Activated naive CD8-positive, alpha-beta T cell (primary cell): Measurements from ENCODE around the gene ZIC5.

Experiments
- H3K27ac Mint-ChIP-seq: one replicate; pipeline ENCODE4 v1.8.0; 2021; ENCODE audit warnings: mixed read lengths
- H3K27me3 Mint-ChIP-seq: one replicate; pipeline ENCODE4 v1.8.0; 2021; ENCODE audit warnings: mixed read lengths
- H3K36me3 Mint-ChIP-seq: one replicate; pipeline ENCODE4 v1.8.0; 2021; ENCODE audit warnings: mixed read lengths
- H3K4me1 Mint-ChIP-seq: one replicate; pipeline ENCODE4 v1.8.0; 2021; ENCODE audit warnings: low read depth, mixed read lengths
- H3K4me3 Mint-ChIP-seq: one replicate; pipeline ENCODE4 v1.8.0; 2021; ENCODE audit warnings: mild to moderate bottlenecking, mixed read lengths
- H3K9me3 Mint-ChIP-seq: one replicate; pipeline ENCODE4 v1.8.0; 2021; ENCODE audit warnings: low read depth, mixed read lengths

Gene ZIC5

DNA sequence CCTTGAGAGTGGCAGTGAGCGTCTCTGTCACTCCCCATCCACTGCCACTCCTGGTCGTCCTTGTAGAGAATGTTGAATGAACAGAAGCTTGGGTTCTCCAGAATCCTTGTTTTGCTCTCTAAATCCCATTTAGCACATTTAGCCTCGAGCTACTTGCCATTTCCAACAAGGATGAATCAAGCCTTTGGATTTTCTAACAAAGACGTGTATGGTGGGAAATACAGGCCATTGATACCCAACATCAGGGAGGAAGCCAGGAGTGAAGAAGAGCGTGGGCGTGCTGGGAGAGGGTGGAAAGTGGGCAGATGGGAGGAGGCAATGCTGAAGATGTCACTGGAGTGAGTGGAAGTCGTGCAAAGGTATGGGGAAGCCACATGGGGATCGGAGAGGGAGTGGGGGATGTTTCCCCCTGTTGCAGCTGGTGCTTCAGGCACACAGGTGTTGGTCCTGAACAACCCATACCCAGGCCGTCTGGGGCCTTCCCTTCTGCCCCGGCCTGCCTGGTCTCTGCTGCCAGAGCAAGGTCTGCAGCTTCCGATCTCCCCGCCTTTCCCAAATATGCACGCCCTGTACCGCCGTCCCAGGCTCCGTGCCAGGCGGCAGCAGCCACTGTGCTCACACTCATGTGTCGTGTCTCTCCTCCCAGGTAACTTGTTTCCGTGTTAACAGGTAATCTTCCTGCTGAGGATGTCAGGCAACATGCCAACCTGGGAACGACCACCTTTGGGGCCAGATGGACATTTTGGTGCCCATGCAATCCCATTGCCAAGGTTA lies 48.7 kb downstream of the ZIC5 start:
- Mint-ChIP-seq H3K27ac (no peak overlapping the region), H3K4me3 (no peak overlapping the region), H3K27me3 (peaks cover 9% of the 10 kb centered on the region)

DNA sequence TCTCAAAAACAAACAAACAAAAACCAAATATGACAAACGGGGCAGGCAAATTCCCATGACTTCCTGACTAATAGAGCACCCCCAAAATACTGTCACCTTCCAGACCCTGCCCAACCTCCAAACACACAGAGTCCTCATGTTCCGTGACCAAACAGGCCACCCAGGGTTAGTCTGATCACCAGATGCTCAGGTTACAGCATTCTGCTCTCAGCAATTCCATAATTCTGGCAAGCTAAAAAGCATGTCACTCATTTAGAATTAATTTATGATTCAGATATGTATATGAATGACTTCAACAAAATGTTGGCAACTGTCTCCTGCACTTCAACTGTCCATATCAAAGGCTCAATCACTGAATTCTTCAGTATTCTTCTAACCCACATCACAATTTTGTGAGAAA lies 52.4 kb downstream of the ZIC5 start:
- Mint-ChIP-seq H3K4me1 (peaks cover 2% of the 10 kb centered on the region), H3K9me3 (no peaks in the 10 kb centered on the region), H3K27me3 (peaks cover 8% of the 10 kb centered on the region), H3K36me3 (peaks cover 2% of the 10 kb centered on the region), H3K4me3 (no peak overlapping the region), H3K27ac (no peak overlapping the region)

More for the DNA sequence above, 48.7 kb downstream of the ZIC5 start:
- peaks cover 2% of the 10 kb centered on the region for H3K36me3 Mint-ChIP-seq
- no peaks in the 10 kb centered on the region for H3K4me1 Mint-ChIP-seq
- H3K9me3 Mint-ChIP-seq, result no peaks in the 10 kb centered on the region

DNA sequence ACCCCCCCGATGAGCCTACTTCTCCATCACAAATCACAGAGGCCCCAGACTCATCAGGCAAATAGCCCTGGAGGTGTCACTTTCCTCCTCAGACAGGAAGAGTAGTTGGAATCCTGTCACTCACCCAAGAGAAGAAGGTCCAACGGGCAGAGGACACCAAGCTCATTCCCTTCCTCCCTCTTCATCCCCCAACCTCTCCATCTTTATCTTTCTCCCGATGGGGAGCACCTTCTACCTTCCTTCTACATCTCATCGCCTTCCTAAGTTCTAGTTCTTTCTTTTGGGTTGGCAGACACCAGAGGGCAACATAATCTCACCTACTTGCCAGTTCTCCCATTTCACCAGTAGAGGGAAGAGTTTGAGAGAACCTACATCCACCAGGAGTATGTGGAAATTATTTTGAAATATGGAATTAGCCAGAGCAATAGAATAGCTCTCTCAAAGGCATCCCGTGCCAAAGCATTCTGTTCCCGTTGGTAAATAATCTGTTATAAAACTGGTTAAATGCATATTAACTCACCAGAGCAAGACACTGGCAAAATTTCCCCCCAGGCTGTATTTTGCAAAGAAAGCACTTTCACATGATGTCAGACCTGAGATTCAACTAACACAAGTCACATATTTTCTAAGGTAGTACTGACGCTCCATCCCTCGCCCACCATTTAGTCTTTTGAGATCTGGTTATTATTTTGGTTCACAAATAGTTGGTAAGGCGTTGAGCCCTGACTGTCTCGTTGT lies 55.0 kb downstream of the ZIC5 start:
- Mint-ChIP-seq H3K27me3 (peaks cover 7% of the 10 kb centered on the region), H3K27ac (no peak overlapping the region)

DNA sequence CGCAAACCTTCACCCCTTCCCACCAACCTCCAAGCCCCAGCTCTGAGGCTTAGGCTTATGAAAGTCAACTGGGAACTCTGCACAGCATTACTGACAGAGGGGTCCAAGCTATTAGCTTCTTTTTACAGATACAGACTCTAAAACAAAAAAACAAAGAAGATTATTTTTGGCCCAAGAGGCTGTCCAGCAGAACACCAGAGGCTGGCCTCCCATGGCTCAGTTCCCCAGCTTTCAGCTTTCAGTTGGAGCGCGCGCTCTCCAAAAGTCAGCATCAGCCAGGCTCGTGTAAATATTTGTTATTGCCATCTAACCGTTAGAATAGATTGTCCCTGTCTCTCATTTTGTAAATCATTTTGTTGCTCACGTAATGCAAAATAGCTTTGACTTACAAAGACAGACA lies 58.4 kb downstream of the ZIC5 start:
- no peak overlapping the region for H3K4me3 Mint-ChIP-seq
- H3K36me3 Mint-ChIP-seq, result peaks cover 2% of the 10 kb centered on the region
- H3K27ac Mint-ChIP-seq, result no peak overlapping the region
- peaks cover 2% of the 10 kb centered on the region for H3K4me1 Mint-ChIP-seq
- H3K27me3 Mint-ChIP-seq, result peaks cover 24% of the 10 kb centered on the region
- no peaks in the 10 kb centered on the region for H3K9me3 Mint-ChIP-seq

More for the DNA sequence above, 55.0 kb downstream of the ZIC5 start:
- Mint-ChIP-seq H3K9me3 (no peaks in the 10 kb centered on the region), H3K36me3 (peaks cover 2% of the 10 kb centered on the region), H3K4me1 (peaks cover 2% of the 10 kb centered on the region), H3K4me3 (no peak overlapping the region)
